Activated CD4-positive, alpha-beta T cell treated with anti-CD3 and anti-CD28 coated beads, Interleukin-2, amount 10 ng/mL, durations not matched to agents 24 days and 14 days (primary cell): ENCODE results near the gene ARMC2. TPM values are rescaled to one million over a fixed set of nuclear protein-coding genes. Genes with fewer than 3 reads are reported as not detected.
A peak's percentile ranks its signal among the peaks of the same experiment; 100 is the strongest.

ENCODE experiments used
- DNase-seq: peaks from one replicate; pipeline ENCODE4 v3.0.0; 2022
- H3K27ac Mint-ChIP-seq: one replicate; pipeline ENCODE4 v1.8.0; 2022; ENCODE audit warnings: mild to moderate bottlenecking, mixed read lengths
- H3K27me3 Mint-ChIP-seq: one replicate; pipeline ENCODE4 v1.8.0; 2022; ENCODE audit warnings: mixed read lengths
- H3K36me3 Mint-ChIP-seq: one replicate; pipeline ENCODE4 v1.8.0; 2022; ENCODE audit warnings: low read depth, mild to moderate bottlenecking, mixed read lengths
- H3K4me1 Mint-ChIP-seq: one replicate; pipeline ENCODE4 v1.8.0; 2021; ENCODE audit warnings: mixed read lengths
- H3K4me3 Mint-ChIP-seq: one replicate; pipeline ENCODE4 v1.8.0; 2022; ENCODE audit warnings: mild to moderate bottlenecking, moderate library complexity, mixed read lengths
- H3K9me3 Mint-ChIP-seq: one replicate; pipeline ENCODE4 v1.8.0; 2021; ENCODE audit warnings: mixed read lengths
- intact Hi-C: fragments of 100-400 bp; cut with micrococcal nuclease; formaldehyde crosslinking; loops from one replicate; pipeline ENCODE4 v1.15.1; 2023
- total RNA-seq: library from RNA; stranded (reverse); gene quantifications from 2 replicates; pipeline ENCODE4 v1.2.3, GENCODE V29; 2022

Gene ARMC2
- total RNA-seq, 1 donor from 2014 or later = 3.3 TPM

- Mint-ChIP-seq H3K9me3 (no peaks in the 10 kb centered on the region), H3K27me3 (no peaks in the 10 kb centered on the region)
Measured at GRCh38 chr6:108988765-108989164, 140.5 kb downstream of the ARMC2 start.

GRCh38 chr6:108989700-108990099 lies 141.5 kb downstream of the ARMC2 start:
- no peak overlapping the region for H3K4me3 Mint-ChIP-seq
- H3K36me3 Mint-ChIP-seq = peaks cover 47% of the 10 kb centered on the region
- no peaks in the 10 kb centered on the region for H3K27me3 Mint-ChIP-seq
- no peaks in the 10 kb centered on the region for H3K4me1 Mint-ChIP-seq
- DNase-seq = no peak
- intact Hi-C loops = no loop called here
- H3K27ac Mint-ChIP-seq = no peak overlapping the region
- H3K9me3 Mint-ChIP-seq = no peaks in the 10 kb centered on the region

More at GRCh38 chr6:108988765-108989164, 140.5 kb downstream of the ARMC2 start:
- Mint-ChIP-seq H3K4me1 (no peaks in the 10 kb centered on the region), H3K27ac (no peak overlapping the region), H3K4me3 (no peak overlapping the region), H3K36me3 (peaks cover 45% of the 10 kb centered on the region)
- intact Hi-C loops = no loop called here
- no peak for DNase-seq

GRCh38 chr6:108993876-108994275 lies 145.7 kb downstream of the ARMC2 start:
- Mint-ChIP-seq H3K36me3 (peaks cover 38% of the 10 kb centered on the region), H3K9me3 (no peaks in the 10 kb centered on the region), H3K4me1 (no peaks in the 10 kb centered on the region), H3K27me3 (no peaks in the 10 kb centered on the region), H3K4me3 (no peak overlapping the region), H3K27ac (no peak overlapping the region)
- intact Hi-C loops = no loop called here
- DNase-seq = no peak

- peaks cover 33% of the 10 kb centered on the region for H3K36me3 Mint-ChIP-seq
Measured at GRCh38 chr6:108995296-108995695, 147.1 kb downstream of the ARMC2 start.

GRCh38 chr6:108996208-108996607 lies 148.0 kb downstream of the ARMC2 start:
- no peaks in the 10 kb centered on the region for H3K4me1 Mint-ChIP-seq
- H3K9me3 Mint-ChIP-seq = no peaks in the 10 kb centered on the region
- peaks cover 25% of the 10 kb centered on the region for H3K36me3 Mint-ChIP-seq

More at GRCh38 chr6:108995296-108995695, 147.1 kb downstream of the ARMC2 start:
- H3K4me3 Mint-ChIP-seq = no peak overlapping the region
- H3K9me3 Mint-ChIP-seq = no peaks in the 10 kb centered on the region
- no peak overlapping the region for H3K27ac Mint-ChIP-seq
- no peaks in the 10 kb centered on the region for H3K4me1 Mint-ChIP-seq
- H3K27me3 Mint-ChIP-seq = no peaks in the 10 kb centered on the region
- no peak for DNase-seq
- intact Hi-C loops = no loop called here

DNA sequence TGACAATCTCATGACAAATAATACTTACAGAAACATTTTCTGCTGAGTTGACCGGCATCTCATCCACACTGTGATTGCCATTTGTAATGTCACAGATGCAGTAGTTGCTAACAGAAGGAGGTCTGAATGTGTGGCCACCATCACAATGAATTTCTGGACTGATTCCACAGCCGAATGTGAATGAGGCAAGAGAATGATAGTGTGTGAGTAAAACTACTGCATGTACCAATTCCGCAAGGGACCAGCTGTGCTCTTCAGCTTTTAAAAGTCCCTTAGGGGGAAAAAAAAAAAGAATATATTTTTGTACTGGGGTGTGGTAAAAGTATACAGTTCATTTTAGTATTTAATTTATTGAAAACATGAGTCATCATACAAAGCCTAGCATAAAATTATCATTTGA lies 150.3 kb downstream of the ARMC2 start:
- DNase-seq = no peak
- no peaks in the 10 kb centered on the region for H3K9me3 Mint-ChIP-seq
- intact Hi-C loops = no loop called here
- no peak overlapping the region for H3K4me3 Mint-ChIP-seq
- H3K27me3 Mint-ChIP-seq = no peaks in the 10 kb centered on the region
- H3K27ac Mint-ChIP-seq = no peak overlapping the region
- H3K36me3 Mint-ChIP-seq = peaks cover 18% of the 10 kb centered on the region
- H3K4me1 Mint-ChIP-seq = peaks cover 2% of the 10 kb centered on the region

More at GRCh38 chr6:108996208-108996607, 148.0 kb downstream of the ARMC2 start:
- no peaks in the 10 kb centered on the region for H3K27me3 Mint-ChIP-seq
- intact Hi-C loops = no loop called here
- DNase-seq = no peak
- no peak overlapping the region for H3K27ac Mint-ChIP-seq
- no peak overlapping the region for H3K4me3 Mint-ChIP-seq

DNA sequence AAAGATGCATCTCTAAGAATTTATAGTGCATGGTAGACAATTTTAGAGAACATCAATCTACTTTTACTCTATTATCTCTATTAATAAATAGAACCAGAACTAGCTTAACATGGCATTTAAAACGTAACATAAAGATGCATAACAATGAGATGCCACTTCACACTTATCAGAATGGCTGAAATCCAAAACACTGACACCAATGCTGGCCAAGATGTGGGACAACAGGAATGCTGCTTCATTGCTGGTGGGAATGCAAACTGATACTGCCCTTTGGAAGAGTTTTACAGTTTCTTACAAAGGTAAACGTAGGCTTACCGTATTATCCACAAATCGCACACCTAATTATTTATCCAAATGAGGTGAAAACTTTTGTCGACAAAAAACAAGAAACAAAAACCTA lies 151.2 kb downstream of the ARMC2 start:
- Mint-ChIP-seq H3K4me3 (no peak overlapping the region), H3K4me1 (peaks cover 2% of the 10 kb centered on the region), H3K27me3 (no peaks in the 10 kb centered on the region), H3K36me3 (peaks cover 16% of the 10 kb centered on the region), H3K9me3 (no peaks in the 10 kb centered on the region), H3K27ac (no peak overlapping the region)
- intact Hi-C loops = no loop called here
- DNase-seq = no peak

DNA sequence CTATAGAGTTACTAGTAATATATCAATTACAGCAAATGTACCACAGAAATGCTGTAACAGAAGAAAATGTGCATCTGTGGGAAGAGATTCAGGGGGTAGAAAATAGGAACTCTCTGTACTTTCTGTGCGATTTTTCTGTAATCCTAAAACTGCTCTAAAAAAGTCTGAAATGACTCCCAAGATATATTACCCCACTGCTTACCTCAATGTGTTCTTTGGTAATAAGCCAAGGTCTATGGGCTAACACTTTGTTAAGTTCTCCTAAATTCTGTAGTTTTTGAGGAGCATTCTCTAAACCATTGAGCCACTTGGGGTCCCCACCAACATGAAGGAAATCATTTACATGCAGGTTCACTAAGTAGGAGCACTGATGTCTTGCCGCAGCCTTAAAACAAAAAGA lies 152.1 kb downstream of the ARMC2 start:
- Mint-ChIP-seq H3K27me3 (no peaks in the 10 kb centered on the region), H3K36me3 (peaks cover 16% of the 10 kb centered on the region)
- intact Hi-C loops = no loop called here

DNA sequence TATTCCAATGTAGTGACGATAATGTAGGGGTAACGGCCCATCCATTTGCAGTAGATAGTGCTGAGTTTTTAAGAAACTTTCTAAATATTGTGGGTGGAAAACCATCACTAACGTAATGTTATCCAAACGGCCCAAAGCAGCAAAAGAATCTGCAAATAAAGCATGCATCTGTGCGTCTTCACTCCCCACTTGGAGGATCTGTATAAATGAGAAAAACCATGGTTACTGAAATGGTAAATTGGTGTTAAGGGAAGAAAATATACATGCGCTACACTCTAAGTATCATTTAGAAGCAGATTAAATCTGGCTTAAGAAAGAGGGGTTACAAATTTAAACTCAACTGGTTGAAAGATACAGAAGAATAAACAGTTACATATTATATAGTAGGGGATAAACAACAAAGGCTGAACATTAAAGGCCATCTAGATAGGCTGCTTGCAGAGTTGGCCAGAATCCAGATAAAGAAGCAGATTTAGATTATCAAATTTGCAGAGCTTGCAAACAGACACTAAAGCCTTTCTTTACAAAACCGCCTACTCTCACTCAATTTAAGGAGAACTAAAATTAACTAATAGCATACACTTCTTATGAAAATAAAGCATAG lies 153.2 kb downstream of the ARMC2 start:
- H3K9me3 Mint-ChIP-seq = no peaks in the 10 kb centered on the region
- no peak overlapping the region for H3K4me3 Mint-ChIP-seq
- peaks cover 18% of the 10 kb centered on the region for H3K36me3 Mint-ChIP-seq
- peaks cover 7% of the 10 kb centered on the region for H3K4me1 Mint-ChIP-seq
- no peaks in the 10 kb centered on the region for H3K27me3 Mint-ChIP-seq
- DNase-seq = no peak
- H3K27ac Mint-ChIP-seq = no peak overlapping the region
- intact Hi-C loops = no loop called here

More for the DNA sequence above, 152.1 kb downstream of the ARMC2 start:
- Mint-ChIP-seq H3K4me1 (peaks cover 6% of the 10 kb centered on the region), H3K9me3 (no peaks in the 10 kb centered on the region), H3K27ac (no peak overlapping the region), H3K4me3 (no peak overlapping the region)
- no peak for DNase-seq

DNA sequence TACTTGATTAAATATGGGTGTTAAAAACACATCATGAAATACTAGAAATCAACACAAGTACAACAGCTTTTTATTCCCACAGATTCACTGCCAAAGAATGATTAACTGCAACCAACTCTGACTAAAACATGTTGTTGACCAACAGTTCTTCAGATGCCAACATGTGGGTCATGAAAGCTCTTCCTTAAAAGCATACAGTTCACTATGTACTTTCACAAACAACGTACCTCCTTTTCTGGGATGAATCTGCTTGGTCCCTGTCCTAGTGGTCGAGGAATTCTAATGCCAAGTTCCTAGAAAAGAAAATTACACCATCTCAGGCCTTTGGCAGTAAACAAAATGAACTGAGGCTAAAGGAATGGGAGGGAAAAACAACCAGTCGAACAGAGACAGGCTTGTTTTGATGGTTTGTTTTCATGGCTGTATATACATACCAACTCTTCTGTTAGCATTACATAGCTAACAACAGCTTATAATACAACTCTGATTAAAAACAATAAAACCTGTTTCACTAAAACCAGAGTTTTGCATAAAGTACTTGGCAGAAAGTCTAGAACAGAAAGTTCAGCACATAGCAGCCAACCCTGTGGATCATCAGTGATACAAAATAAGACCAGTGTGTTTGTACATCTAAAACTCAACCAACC lies 154.0 kb downstream of the ARMC2 start:
- no peak overlapping the region for H3K4me3 Mint-ChIP-seq
- H3K27ac Mint-ChIP-seq = no peak overlapping the region
- no peak for DNase-seq
- H3K9me3 Mint-ChIP-seq = no peaks in the 10 kb centered on the region
- H3K27me3 Mint-ChIP-seq = no peaks in the 10 kb centered on the region
- H3K4me1 Mint-ChIP-seq = peaks cover 15% of the 10 kb centered on the region
- intact Hi-C loops = no loop called here
- H3K36me3 Mint-ChIP-seq = peaks cover 17% of the 10 kb centered on the region

DNA sequence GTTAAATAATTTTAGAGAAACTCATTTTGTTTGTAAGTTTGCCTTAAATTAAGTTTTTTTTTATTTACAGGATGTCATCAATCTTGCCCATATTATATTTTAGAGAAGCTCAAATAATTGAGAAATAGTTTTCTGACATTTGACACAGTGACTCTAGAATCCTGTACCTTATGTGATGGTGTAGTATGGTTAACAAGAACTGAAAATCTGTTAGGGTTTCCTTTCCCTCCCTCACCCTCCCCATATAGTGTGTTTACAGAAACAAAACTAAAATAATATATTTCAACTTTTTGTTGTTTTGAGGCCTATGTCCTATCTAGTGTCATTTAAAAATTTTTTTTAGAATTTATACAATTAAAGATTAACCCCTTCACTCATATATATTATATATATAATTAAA lies 154.7 kb downstream of the ARMC2 start:
- Mint-ChIP-seq H3K27me3 (no peaks in the 10 kb centered on the region), H3K27ac (no peak overlapping the region), H3K9me3 (no peaks in the 10 kb centered on the region), H3K4me1 (peaks cover 17% of the 10 kb centered on the region), H3K4me3 (no peak overlapping the region), H3K36me3 (peaks cover 14% of the 10 kb centered on the region)
- intact Hi-C loops = no loop called here
- DNase-seq = no peak

- peaks cover 5% of the 10 kb centered on the region for H3K36me3 Mint-ChIP-seq
- peak overlapping the region; percentile 10 for H3K4me3 Mint-ChIP-seq
- DNase-seq = no peak
- peaks cover 29% of the 10 kb centered on the region for H3K4me1 Mint-ChIP-seq
- H3K27me3 Mint-ChIP-seq = no peaks in the 10 kb centered on the region
- no peak overlapping the region for H3K27ac Mint-ChIP-seq
- intact Hi-C loops = loop anchor here (5.0 kb wide), 2 partner anchors 50 to 65 kb away; no protein-coding TSS in a partner anchor
- H3K9me3 Mint-ChIP-seq = no peaks in the 10 kb centered on the region
Measured at GRCh38 chr6:109006818-109007217, 158.6 kb downstream of the ARMC2 start.

DNA sequence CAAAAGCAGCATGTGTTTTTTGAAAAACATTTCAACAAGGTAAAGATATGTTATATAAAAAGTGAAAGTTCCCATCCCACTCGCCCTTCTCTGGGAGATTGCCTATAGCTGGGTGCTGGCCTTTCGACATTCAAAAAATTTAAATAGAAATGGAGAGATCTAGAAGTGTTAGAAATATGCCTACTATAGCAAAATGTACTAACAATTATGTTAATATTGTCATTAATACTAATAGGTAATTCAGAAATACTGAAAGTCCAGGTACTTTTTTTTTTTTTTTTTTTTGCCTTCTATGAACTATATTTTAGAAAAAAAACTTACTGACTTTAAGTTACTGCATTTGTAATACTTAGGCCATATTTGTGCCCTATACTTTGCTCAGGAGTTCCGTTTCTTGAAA lies 159.3 kb downstream of the ARMC2 start:
- intact Hi-C loops = loop anchor here (5.0 kb wide), 2 partner anchors 50 to 65 kb away; no protein-coding TSS in a partner anchor
- Mint-ChIP-seq H3K27ac (no peak overlapping the region), H3K4me1 (peaks cover 29% of the 10 kb centered on the region), H3K27me3 (no peaks in the 10 kb centered on the region), H3K36me3 (peaks cover 3% of the 10 kb centered on the region), H3K4me3 (peak overlapping the region; percentile 93), H3K9me3 (no peaks in the 10 kb centered on the region)
- no peak for DNase-seq

DNA sequence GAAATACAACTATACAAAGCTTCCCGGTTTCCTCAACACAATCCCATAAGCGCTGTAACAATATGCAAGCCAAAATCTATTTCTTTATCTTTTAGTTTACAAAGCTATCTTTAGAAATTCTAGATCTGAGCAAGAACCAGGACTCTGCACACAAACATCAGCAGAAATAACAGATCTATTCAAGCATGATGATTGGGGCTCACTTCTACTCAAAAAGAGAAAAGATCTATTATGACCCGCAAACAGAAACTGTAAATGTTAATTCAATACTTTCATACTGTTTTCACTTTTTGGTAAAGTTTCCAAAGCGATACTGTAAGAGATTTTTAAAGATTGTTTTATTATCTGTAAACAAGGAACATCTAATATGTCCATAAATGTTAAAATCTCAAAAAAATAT lies 159.8 kb downstream of the ARMC2 start:
- intact Hi-C loops = loop anchor here (1.0 to 5.0 kb wide), 11 partner anchors 51 to 449 kb away; partner anchors contain the start of genes ARMC2 and CD164
- no peak for DNase-seq
- Mint-ChIP-seq H3K27me3 (peaks cover under 1% of the 10 kb centered on the region), H3K36me3 (peaks cover 3% of the 10 kb centered on the region), H3K27ac (peak overlapping the region; percentile 92), H3K9me3 (no peaks in the 10 kb centered on the region), H3K4me3 (peak overlapping the region; percentile 93), H3K4me1 (peaks cover 30% of the 10 kb centered on the region)
